ENCODE data around the gene PDSS2.

DNA sequence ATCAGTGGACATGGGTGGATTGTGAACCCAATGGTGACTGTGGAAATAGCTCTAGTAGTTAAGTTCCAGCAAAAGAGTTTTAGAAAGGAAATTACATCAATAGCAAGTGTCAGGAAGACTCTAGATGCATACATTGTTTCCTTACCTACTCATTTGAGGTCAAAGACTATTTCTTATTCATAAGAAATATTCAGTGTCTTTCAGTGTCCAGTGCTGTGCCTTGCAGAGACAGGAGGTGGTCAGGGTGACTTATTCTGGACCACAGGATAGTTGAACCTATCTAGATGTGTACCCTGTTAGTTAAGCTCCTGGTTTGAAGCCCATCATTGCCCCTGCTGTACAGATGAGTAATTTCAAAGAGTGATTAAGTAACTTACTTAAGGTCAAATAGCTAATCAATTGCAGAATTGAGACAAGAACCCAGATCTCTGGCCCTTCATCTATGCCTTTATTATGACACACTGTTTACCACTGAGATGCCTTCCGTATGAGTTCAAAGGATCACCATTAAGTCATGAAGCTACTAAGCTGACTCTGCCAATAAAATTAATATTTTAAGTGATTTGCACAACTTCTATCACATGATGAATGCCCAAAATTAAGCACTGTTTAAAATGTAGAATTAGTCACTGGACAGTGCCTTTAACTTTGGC lies 136.1 kb downstream of the PDSS2 start:
- TF ChIP-seq EZH2 (IDR thresholded peaks at IDR 0.05; ENCODE audit: borderline replicate concordance, low read length): no peak
- TF ChIP-seq, protein P1, sequence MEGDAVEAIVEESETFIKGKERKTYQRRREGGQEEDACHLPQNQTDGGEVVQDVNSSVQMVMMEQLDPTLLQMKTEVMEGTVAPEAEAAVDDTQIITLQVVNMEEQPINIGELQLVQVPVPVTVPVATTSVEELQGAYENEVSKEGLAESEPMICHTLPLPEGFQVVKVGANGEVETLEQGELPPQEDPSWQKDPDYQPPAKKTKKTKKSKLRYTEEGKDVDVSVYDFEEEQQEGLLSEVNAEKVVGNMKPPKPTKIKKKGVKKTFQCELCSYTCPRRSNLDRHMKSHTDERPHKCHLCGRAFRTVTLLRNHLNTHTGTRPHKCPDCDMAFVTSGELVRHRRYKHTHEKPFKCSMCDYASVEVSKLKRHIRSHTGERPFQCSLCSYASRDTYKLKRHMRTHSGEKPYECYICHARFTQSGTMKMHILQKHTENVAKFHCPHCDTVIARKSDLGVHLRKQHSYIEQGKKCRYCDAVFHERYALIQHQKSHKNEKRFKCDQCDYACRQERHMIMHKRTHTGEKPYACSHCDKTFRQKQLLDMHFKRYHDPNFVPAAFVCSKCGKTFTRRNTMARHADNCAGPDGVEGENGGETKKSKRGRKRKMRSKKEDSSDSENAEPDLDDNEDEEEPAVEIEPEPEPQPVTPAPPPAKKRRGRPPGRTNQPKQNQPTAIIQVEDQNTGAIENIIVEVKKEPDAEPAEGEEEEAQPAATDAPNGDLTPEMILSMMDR (IDR thresholded peaks at IDR 0.05; ENCODE audit: low read length): no peak

Measured in OCI-LY1 (cell line).